GM12878 (cell line): Measurements from ENCODE around the gene EHMT2. TPM values are rescaled to one million over a fixed set of nuclear protein-coding genes. Genes with fewer than 3 reads are reported as not detected.

Experiments
- ATAC-seq: fragments of 200-7000 bp; cut with Tn5 transposase; 3 replicates; pipeline ENCODE4 v1.9.1; 2020; ENCODE audit warnings: mild to moderate bottlenecking, moderate library complexity
- BruUV-seq: library from RNA; stranded (reverse); fragments of 400-500 nt; replicated peaks from 2 replicates; lab custom pipeline; 2021; lab: Mats Ljungman, UMichigan
- CTCF ChIA-PET: fragments of 300-600 bp; sonication (Branson Sonifier 250); formaldehyde crosslinking; extraction: SDS; loops from one replicate; lab custom pipeline; 2021; ENCODE audit warnings: inconsistent platforms; lab: Yijun Ruan, JAX
- POLR2A ChIA-PET: fragments of 350-600 bp; formaldehyde crosslinking; extraction: SDS; loops from one replicate; lab custom pipeline; 2021; ENCODE audit warnings: inconsistent platforms; lab: Charles Lee
- RAD21 ChIA-PET: fragments of 300-600 bp; sonication (Branson Sonifier 250); formaldehyde crosslinking; loops from one replicate; lab custom pipeline; 2023; ENCODE audit warnings: antibody characterized with exemption; ENCODE audit not compliant: unreplicated experiment; lab: Charles Lee
- SMC1A ChIA-PET: fragments of 300-600 bp; sonication (Branson Sonifier 250); formaldehyde crosslinking; loops from one replicate; lab custom pipeline; 2023; ENCODE audit not compliant: unreplicated experiment, uncharacterized antibody; lab: Charles Lee
- DNase-seq: peaks from one replicate; pipeline ENCODE4 v3.0.0-alpha.2; 2011; ENCODE audit warnings: low read depth, low spot score
- FAIRE-seq: peaks from 3 replicates; lab custom pipeline; 2011; peaks lifted over from hg19 to GRCh38; lab: Jason Lieb, UNC
- H2AFZ ChIP-seq: 2 replicates; pipeline ENCODE4 v1.6.0; 2011; ENCODE audit warnings: low read depth, low read length, control low read depth; ENCODE audit not compliant: control insufficient read depth
- H3K27ac ChIP-seq: 2 replicates; pipeline ENCODE4 v1.5.1; 2011; ENCODE audit warnings: control low read depth; ENCODE audit not compliant: control insufficient read depth, insufficient read depth
- H3K27me3 ChIP-seq, 2 experiments: replicated peaks in 1 of 2; 2 replicates each; pipeline versions ENCODE4 v1.6.0 to v1.6.1; 2011; ENCODE audit warnings: low read length in 1 of 2; ENCODE audit not compliant: control insufficient read depth in 2 of 2, insufficient read depth in 2 of 2
- H3K36me3 ChIP-seq, 2 experiments: 2 replicates each; pipeline ENCODE4 v1.5.1; 2011; ENCODE audit warnings: low read length in 1 of 2; ENCODE audit not compliant: control insufficient read depth in 2 of 2, insufficient read depth in 2 of 2
- H3K4me1 ChIP-seq: 2 replicates; pipeline ENCODE4 v1.6.1; 2011; ENCODE audit warnings: mild to moderate bottlenecking, low read length, moderate library complexity, mixed read lengths; ENCODE audit not compliant: control insufficient read depth, insufficient read depth
- H3K4me2 ChIP-seq: 2 replicates; pipeline ENCODE4 v1.6.0; 2011; ENCODE audit warnings: control low read depth; ENCODE audit not compliant: control insufficient read depth, insufficient read depth
- H3K4me3 ChIP-seq: fragments of 200-600 bp; sonication (generic); 2 replicates; pipeline ENCODE4 v1.5.1; 2016
- H3K79me2 ChIP-seq: 2 replicates; pipeline ENCODE4 v1.6.0; 2011; ENCODE audit warnings: low read length; ENCODE audit not compliant: control insufficient read depth, insufficient read depth
- H3K9ac ChIP-seq: 2 replicates; pipeline ENCODE4 v1.8.0; 2011; ENCODE audit warnings: low read length, control low read depth, mixed read lengths; ENCODE audit not compliant: control insufficient read depth, insufficient read depth
- H3K9me3 ChIP-seq: replicated peaks from 3 replicates; pipeline ENCODE4 v1.5.1; 2011; ENCODE audit warnings: mild to moderate bottlenecking, low read length; ENCODE audit not compliant: control insufficient read depth, insufficient read depth
- H4K20me1 ChIP-seq: 2 replicates; pipeline ENCODE4 v1.6.0; 2011; ENCODE audit not compliant: control insufficient read depth, insufficient read depth
- ASH2L ChIP-seq: fragments of 300-600, 200-600 bp; sonication (generic); IDR thresholded peaks from 2 replicates; pipeline ENCODE4 v1.6.1; 2017; ENCODE audit warnings: low read depth, mild to moderate bottlenecking, borderline replicate concordance
- CHD1 ChIP-seq: IDR thresholded peaks from 2 replicates; pipeline ENCODE4 v1.6.1; 2012; ENCODE audit warnings: low read depth, low read length, improper control_type of control experiment
- CREM ChIP-seq: IDR thresholded peaks from 2 replicates; pipeline ENCODE4 v1.6.1; 2014; ENCODE audit warnings: antibody characterized with exemption, low read depth
- EED ChIP-seq: sonication (generic); IDR thresholded peaks from 2 replicates; pipeline ENCODE4 v1.6.1; 2016; ENCODE audit warnings: antibody characterized with exemption, low read depth
- FOS ChIP-seq: IDR thresholded peaks from 3 replicates; pipeline ENCODE4 v1.6.1; 2011; ENCODE audit warnings: borderline replicate concordance; ENCODE audit not compliant: insufficient read length; ENCODE audit errors: extremely low read depth
- HCFC1 ChIP-seq: fragments of 150-350 bp; IDR thresholded peaks from 2 replicates; pipeline ENCODE4 v1.6.1; 2014; ENCODE audit warnings: low read length
- IKZF2 ChIP-seq, 2 experiments: fragments of 450-650 bp; IDR thresholded peaks; 2 replicates each; pipeline ENCODE4 v1.6.1; 2017; ENCODE audit warnings: mild to moderate bottlenecking in 2 of 2, moderate library complexity in 2 of 2
- NR2C1 ChIP-seq: fragments of 450-650 bp; IDR thresholded peaks from 2 replicates; pipeline ENCODE4 v1.6.1; 2017; ENCODE audit warnings: antibody characterized with exemption, mild to moderate bottlenecking, moderate library complexity
- ZNF384 ChIP-seq: IDR thresholded peaks from 2 replicates; pipeline ENCODE4 v1.6.1; 2012; ENCODE audit warnings: low read depth, mild to moderate bottlenecking, low read length, improper control_type of control experiment, borderline replicate concordance
- WGBS: methylation state at CpG from one replicate; pipeline ENCODE4 v1.1.6; 2016; ENCODE audit warnings: low lambda C conversion rate; ENCODE audit not compliant: insufficient replicate concordance, insufficient coverage; ENCODE audit errors: missing lambda C conversion rate; 5-methylcytosine and 5-hydroxymethylcytosine counted together
- in situ Hi-C: fragments of 300-500 bp; cut with MboI; formaldehyde crosslinking; loops from 9 replicates; pipeline ENCODE4 v1.14.3; 2018; ENCODE audit warnings: mixed read lengths
- intact Hi-C: fragments of 100-400 bp; cut with micrococcal nuclease; formaldehyde crosslinking; loops from one replicate; pipeline ENCODE4 v1.14.2; 2022; ENCODE audit not compliant: unreplicated experiment
- polyA plus RNA-seq, 11 experiments: library from polyadenylated mRNA; depleted of rRNA in 4 of 11; unstranded in 6 of 11; stranded (reverse) in 5 of 11; fragments of >200 nt; fragmentation: Nextera tagmentation in 4 of 11; fragmentation: Illumina TruSeq in 1 of 11; extraction: Ambion mirVana in 4 of 11; extraction: Trizol in 1 of 11; gene quantifications; 1 replicate in 1 of 11; 2 replicates in 10 of 11; pipeline versions ENCODE4 v1.2.1 to v1.2.3, GENCODE V29; 2011 to 2016; ENCODE audit warnings: inconsistent platforms in 2 of 11, missing spikeins in 2 of 11, low read depth in 1 of 11
- total RNA-seq, 4 experiments: library from RNA; depleted of rRNA in 3 of 4; stranded (reverse); fragments of >200 nt in 3 of 4; fragmentation: Illumina TruSeq in 1 of 4; extraction: Trizol in 1 of 4; gene quantifications; 2 replicates each; pipeline versions ENCODE4 v1.2.1 to v1.2.3, GENCODE V29; 2013 to 2021

The EHMT2 gene
- total and polyA plus RNA-seq, 10 of the 15 experiments (the other 5 are each of a cell fraction or from before 2014, with no cell fraction given) = 1.7 to 53.2 (median 36.3) TPM

GRCh38 chr6:31881136-31881859 is 16.2 kb downstream of the EHMT2 start:
- ChIA-PET RAD21 (no interaction called here), POLR2A (interaction anchor here (0.6 to 0.7 kb wide), 3 partner anchors 94 to 1049 kb away, joined by 3 to 7 read pairs (median 3); no protein-coding TSS in a partner anchor), SMC1A (no interaction called here), CTCF (no interaction called here)
- no peaks in the 10 kb centered on the region for H3K79me2 ChIP-seq
- no peak for DNase-seq
- no peak for ATAC-seq
- no TSS peak for BruUV-seq
- H3K9me3 ChIP-seq = no peaks in the 10 kb centered on the region
- no peak overlapping the region for H3K27ac ChIP-seq
- no peak for TF ChIP-seq IKZF2 (IDR thresholded peaks at IDR 0.05)
- TF ChIP-seq CREM = no peak
- no peak for TF ChIP-seq EED
- TF ChIP-seq CHD1 = no peak
- no peak for TF ChIP-seq ZNF384
- TF ChIP-seq NR2C1 = no peak
- TF ChIP-seq FOS = no peak
- no peak for TF ChIP-seq ASH2L
- no peak for TF ChIP-seq HCFC1
- H3K4me2 ChIP-seq = no peak overlapping the region
- no peaks in the 10 kb centered on the region for H3K4me1 ChIP-seq
- in situ Hi-C loops (no loop called here), intact Hi-C loops (no loop called here)
- no peak for FAIRE-seq
- H3K27me3 ChIP-seq = no peaks in the 10 kb centered on the region
- 90% methylated on average over 9 of the region's 9 CpGs for WGBS
- no peak overlapping the region for H3K4me3 ChIP-seq
- no peaks in the 10 kb centered on the region for H4K20me1 ChIP-seq
- H3K36me3 ChIP-seq = peaks cover 0 to 21% of the 10 kb centered on the region in 2 experiments; a peak in 3 of 4 replicates
- no peak overlapping the region for H3K9ac ChIP-seq
- no peak overlapping the region for H2AFZ ChIP-seq
